NB4 (cell line): ENCODE measurements around the gene DYNC1H1.

ENCODE experiments used
- CTCF ChIP-seq: IDR thresholded peaks from one replicate; pipeline ENCODE4 v1.5.1; 2012; ENCODE audit warnings: low read depth, low read length
- POLR2A ChIP-seq: IDR thresholded peaks from 2 replicates; pipeline ENCODE4 v1.6.1; 2011; ENCODE audit warnings: mild to moderate bottlenecking; ENCODE audit not compliant: insufficient read length; ENCODE audit errors: extremely low read depth
- TF ChIP-seq, protein P1 (sequence below): IDR thresholded peaks from 2 replicates; pipeline ENCODE4 v1.6.1; 2011; ENCODE audit warnings: low read depth, low read length

- TF ChIP-seq CTCF (no peak), POLR2A (no peak)
- TF ChIP-seq, protein P1, sequence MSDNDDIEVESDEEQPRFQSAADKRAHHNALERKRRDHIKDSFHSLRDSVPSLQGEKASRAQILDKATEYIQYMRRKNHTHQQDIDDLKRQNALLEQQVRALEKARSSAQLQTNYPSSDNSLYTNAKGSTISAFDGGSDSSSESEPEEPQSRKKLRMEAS, result no peak
These were observed 62.6 kb downstream of the DYNC1H1 start for GRCh38 chr14:102026934-102027333.
